Measurements from ENCODE around the gene PRDM16. TPM values are rescaled to one million over a fixed set of nuclear protein-coding genes. Genes with fewer than 3 reads are reported as not detected.

PRDM16 gene
- total and polyA plus RNA-seq, 2 of the 4 experiments (the other 2 are of a cell fraction) = 0.02 TPM; not detected in 1

DNA sequence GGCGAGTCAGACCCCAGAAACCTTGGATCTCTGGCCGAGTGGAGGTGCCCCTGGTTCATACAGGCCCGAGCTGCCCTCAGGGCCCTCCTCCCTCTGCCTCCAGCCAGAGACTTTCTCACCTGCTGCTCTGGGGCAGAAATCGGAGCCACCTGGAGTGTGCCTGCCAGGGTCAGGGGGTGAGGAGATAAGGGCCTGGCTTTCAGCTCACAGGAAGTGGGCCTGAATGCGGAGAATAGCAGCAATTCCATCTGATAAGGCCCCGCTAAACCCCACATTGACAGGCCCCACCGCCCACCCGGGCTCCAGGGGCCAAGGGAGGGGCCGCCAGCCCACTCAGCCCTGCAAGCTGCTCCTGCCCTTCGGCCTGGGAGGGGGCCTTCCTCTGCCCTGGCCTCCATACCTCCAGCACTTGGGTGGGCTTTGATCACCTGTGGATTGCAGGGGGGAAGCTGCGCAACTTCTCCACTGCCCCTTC, 261.8 kb downstream of the PRDM16 start:
- no CpG with 5 or more reads among the region's 11 CpGs for WGBS, 2 experiments (ENCODE audit: extremely low coverage in 2 of 2, insufficient read length in 1 of 2)
- intact Hi-C loops (cut with micrococcal nuclease) = no loop called here
- ATAC-seq (ENCODE audit: low read depth) = no peak
- no peaks in the 10 kb centered on the region for H3K4me1 ChIP-seq (ENCODE audit: control insufficient read depth, insufficient read depth, low read length)
- ChIA-PET POLR2A (ENCODE audit: unreplicated experiment) (no interaction called here), CTCF (no interaction called here)
- in situ Hi-C loops (cut with MboI; ENCODE audit: low sequenced_read_pairs) = no loop called here
- H2BK5ac ChIP-seq (ENCODE audit: low read depth, low read length, poor library complexity, severe bottlenecking) = no peak overlapping the region
- TF ChIP-seq MAFK (IDR thresholded peaks at IDR 0.05; ENCODE audit: low read depth, low read length) (no peak), NFE2L2 (IDR thresholded peaks at IDR 0.05; ENCODE audit: low read depth, low read length) (no peak), POLR2A (IDR thresholded peaks at IDR 0.05; ENCODE audit: low read depth, low read length) (no peak), CEBPB (IDR thresholded peaks at IDR 0.05; ENCODE audit: low read depth, low read length) (no peak), FOS (IDR thresholded peaks at IDR 0.05; ENCODE audit: low read depth, low read length) (no peak), SMC3 (IDR thresholded peaks at IDR 0.05; ENCODE audit: low read depth, low read length) (no peak), MXI1 (IDR thresholded peaks at IDR 0.05; ENCODE audit: borderline replicate concordance, low read depth, low read length) (no peak), RAD21 (IDR thresholded peaks at IDR 0.05; ENCODE audit: low read length) (no peak), RCOR1 (IDR thresholded peaks at IDR 0.05; ENCODE audit: insufficient replicate concordance, low read length) (no peak), BHLHE40 (IDR thresholded peaks at IDR 0.05; ENCODE audit: low read depth, low read length) (no peak), CTCF (conservative IDR thresholded peaks at IDR 0.05; ENCODE audit: low read depth, low read length) (no peak), MAZ (IDR thresholded peaks at IDR 0.05; ENCODE audit: borderline replicate concordance, low read depth, low read length) (no peak), RFX5 (IDR thresholded peaks at IDR 0.05; ENCODE audit: low read depth, low read length) (no peak), CHD1 (IDR thresholded peaks at IDR 0.05; ENCODE audit: low read depth, low read length) (no peak), ELK1 (IDR thresholded peaks at IDR 0.05; ENCODE audit: borderline replicate concordance, low read depth, low read length) (no peak)
- H3K23ac ChIP-seq (ENCODE audit: low read depth, low read length) = no peak overlapping the region
- no peak overlapping the region for H3K4me3 ChIP-seq (ENCODE audit: insufficient read depth, low read depth, low read length)
- H2BK15ac ChIP-seq (ENCODE audit: low read depth, low read length) = no peak overlapping the region
- no peak overlapping the region for H2AK5ac ChIP-seq (ENCODE audit: low read depth, low read length)
- H3K9me1 ChIP-seq (ENCODE audit: insufficient read depth, low read length) = no peaks in the 10 kb centered on the region
- no TSS peak for BruUV-seq (replicated peaks)
- H2BK120ac ChIP-seq (ENCODE audit: low read depth, low read length) = no peak overlapping the region
- dilution Hi-C loops (cut with HindIII; ENCODE audit: low sequenced_read_pairs, unreplicated experiment) = no loop called here
- no peaks in the 10 kb centered on the region for H4K20me1 ChIP-seq (ENCODE audit: insufficient read depth, low read length)
- no peak overlapping the region for H3K18ac ChIP-seq (ENCODE audit: low read depth, low read length)
- no peak overlapping the region for H2AK9ac ChIP-seq (replicated peaks; ENCODE audit: low read depth, low read length, poor library complexity)
- no peak overlapping the region for H3K9ac ChIP-seq (ENCODE audit: low read depth, low read length)
- H2BK20ac ChIP-seq (ENCODE audit: low read depth, low read length) = no peak overlapping the region
- no peak overlapping the region for H4K8ac ChIP-seq (ENCODE audit: low read depth in 2 of 2, low read length in 2 of 2)
- no peaks in the 10 kb centered on the region; the same call in 1 of the 2 replicates for H3K9me3 ChIP-seq (ENCODE audit: control insufficient read depth, insufficient read depth, low read length)
- H2AFZ ChIP-seq (replicated peaks; ENCODE audit: low read length, poor library complexity) = no peak overlapping the region
- no peaks in the 10 kb centered on the region; the same call in 1 of the 2 replicates for H3K27me3 ChIP-seq (ENCODE audit: control insufficient read depth, insufficient read depth, low read length)
- no peak overlapping the region for H3K14ac ChIP-seq (replicated peaks; ENCODE audit: low read depth, low read length)
- H3K56ac ChIP-seq (ENCODE audit: extremely low read depth, insufficient read depth, low read length) = no peak overlapping the region
- no peaks in the 10 kb centered on the region for H3K79me1 ChIP-seq (ENCODE audit: low read depth in 1 of 2, low read length in 2 of 2)
- H4K5ac ChIP-seq (ENCODE audit: low read depth, low read length) = no peak overlapping the region
- no peaks in the 10 kb centered on the region for H3K36me3 ChIP-seq (ENCODE audit: control insufficient read depth, insufficient read depth, low read length)
- H3K27ac ChIP-seq (ENCODE audit: insufficient read depth, low read length) = no peak overlapping the region
- H3K4me2 ChIP-seq (ENCODE audit: low read depth, low read length) = no peak overlapping the region
- DNase-seq = no peak
- no peak overlapping the region for H3K4ac ChIP-seq (ENCODE audit: low read depth, low read length)
- no peak overlapping the region for H4K91ac ChIP-seq (ENCODE audit: insufficient read depth, low read depth, low read length)
